Measurements from ENCODE around the gene C14orf180. TPM values are rescaled to one million over a fixed set of nuclear protein-coding genes. Genes with fewer than 3 reads are reported as not detected.

The C14orf180 gene
- not detected in 2 replicates for polyA plus RNA-seq

GRCh38 chr14:104579507-104579906 is at the start of gene C14orf180:
TSS of gene C14orf180 (plus strand) at chr14:104579764. CDS start at chr14:104586431, 6,667 bp downstream.

GRCh38 chr14:104604458-104605449 is 25.2 kb downstream of the C14orf180 start, which contains the start of gene TMEM179:
TSS of gene TMEM179 (minus strand) at chr14:104604772. CDS start at chr14:104604741, 31 bp downstream.

Other genes with a start within 250 kb of the C14orf180 start
- gene TMEM179, start 25.0 kb downstream of the C14orf180 start, polyA plus RNA-seq, result 8.6 and 19.7 TPM in 2 replicates
- gene INF2, start 109.9 kb downstream of the C14orf180 start, polyA plus RNA-seq, result 0.13 and 1.8 TPM in 2 replicates
- 1.8 and 1.9 TPM in 2 replicates for gene ADSS1, start 144.5 kb downstream of the C14orf180 start, polyA plus RNA-seq
- gene SIVA1, start 173.4 kb downstream of the C14orf180 start, polyA plus RNA-seq, result 26.9 and 30.6 TPM in 2 replicates
- 0.87 and 1.9 TPM in 2 replicates for gene AKT1, start 216.0 kb downstream of the C14orf180 start, polyA plus RNA-seq
- not detected in 2 replicates for gene ZBTB42, start 221.3 kb downstream of the C14orf180 start, polyA plus RNA-seq